Prostate gland (tissue), 2 donors: ENCODE data around the gene HBA1. TPM values are rescaled to one million over a fixed set of nuclear protein-coding genes. Genes with fewer than 3 reads are reported as not detected.
"Not testable (repeated sequence)": the region's sequence is repeated elsewhere in the genome, so short reads cannot be mapped to it uniquely, and the experiment has no call there.

ENCODE experiments used
- DNase-seq: peaks from one replicate; pipeline ENCODE4 v3.0.0-alpha.2; 2019; ENCODE audit warnings: low spot score
- H3K27ac ChIP-seq, 2 donors: fragments of 200-600 bp; sonication (generic); 2 replicates each; pipeline ENCODE4 v1.5.1; 2017 to 2019
- H3K27me3 ChIP-seq: fragments of 200-600 bp; sonication (generic); replicated peaks from 2 replicates; pipeline ENCODE4 v1.5.1; 2019; ENCODE audit not compliant: insufficient read depth
- H3K36me3 ChIP-seq, 2 donors: fragments of 200-600 bp; sonication (generic); 1 replicate in 1 of 2; 2 replicates in 1 of 2; pipeline versions ENCODE4 v1.5.1 to v1.8.1; 2017 to 2019
- H3K4me1 ChIP-seq: fragments of 200-600 bp; sonication (generic); replicated peaks from 2 replicates; pipeline ENCODE4 v1.5.1; 2019
- H3K4me3 ChIP-seq, 2 donors: fragments of 200-600 bp; sonication (generic); 2 replicates each; pipeline ENCODE4 v1.5.1; 2017 to 2019
- H3K9me3 ChIP-seq: fragments of 200-600 bp; sonication (generic); 2 replicates; pipeline ENCODE4 v1.5.1; 2017
- POLR2A ChIP-seq: fragments of 450-650 bp; IDR thresholded peaks from one replicate; pipeline ENCODE4 v1.6.1; 2016; ENCODE audit warnings: antibody characterized with exemption, mild to moderate bottlenecking
- POLR2AphosphoS5 ChIP-seq: sonication (generic); formaldehyde crosslinking; IDR thresholded peaks from one replicate; pipeline ENCODE4 v1.6.1; 2017; ENCODE audit warnings: antibody characterized with exemption
- WGBS: methylation state at CpG from one replicate; pipeline ENCODE4 v1.1.5; 2018; 5-methylcytosine and 5-hydroxymethylcytosine counted together
- intact Hi-C: fragments of 100-400 bp; cut with DNase I; formaldehyde crosslinking; loops from one replicate; pipeline ENCODE4 v1.14.2; 2022
- total RNA-seq, 2 donors: library from RNA; depleted of rRNA; stranded (reverse); fragments of >200 nt; gene quantifications; one replicate each; pipeline ENCODE4 v1.1.0, GENCODE V29; 2016
- TF ChIP-seq, protein P1 (sequence below), 4 experiments: fragments of 200-600 bp in 2 of 4; fragments of 450-650 bp in 2 of 4; sonication (generic) in 2 of 4; IDR thresholded peaks; 1 replicate in 3 of 4; 2 replicates in 1 of 4; pipeline ENCODE4 v1.5.1; 2016 to 2019; ENCODE audit warnings: antibody characterized with exemption in 4 of 4, mild to moderate bottlenecking in 2 of 4, moderate library complexity in 2 of 4

The HBA1 gene
- total RNA-seq, 2 donors from 2014 or later: 43.4 TPM; not detected in 1

DNA sequence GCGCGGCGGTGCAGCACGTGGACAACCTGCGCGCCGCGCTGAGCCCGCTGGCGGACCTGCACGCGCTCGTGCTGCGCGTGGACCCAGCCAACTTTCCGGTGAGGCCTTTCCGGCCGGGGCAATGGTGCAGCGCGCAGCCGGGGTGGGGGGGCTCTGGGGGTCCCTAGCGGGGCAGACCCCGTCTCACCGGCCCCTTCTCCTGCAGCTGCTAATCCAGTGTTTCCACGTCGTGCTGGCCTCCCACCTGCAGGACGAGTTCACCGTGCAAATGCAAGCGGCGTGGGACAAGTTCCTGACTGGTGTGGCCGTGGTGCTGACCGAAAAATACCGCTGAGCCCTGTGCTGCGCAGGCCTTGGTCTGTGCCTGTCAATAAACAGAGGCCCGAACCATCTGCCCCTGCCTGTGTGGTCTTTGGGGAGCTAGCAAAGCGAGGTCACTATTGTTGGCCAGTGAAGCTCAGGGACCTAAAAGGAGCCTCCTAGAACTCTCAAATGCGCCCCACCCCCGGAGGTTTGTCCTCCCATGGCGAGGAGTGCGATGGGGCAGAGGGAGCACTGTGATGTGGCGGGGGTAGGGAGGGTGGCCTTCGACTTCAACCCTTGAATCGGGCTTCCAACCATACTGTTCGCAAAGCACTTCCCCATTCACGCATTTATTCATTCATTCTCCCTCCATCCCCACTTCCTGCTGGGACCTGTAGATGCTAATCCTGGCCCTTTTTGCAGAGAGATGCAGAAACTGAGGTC, 9.9 kb upstream of the HBA1 start:
- H3K27me3 ChIP-seq: peaks cover 28% of the 10 kb centered on the region
- H3K4me3 ChIP-seq: no peak overlapping the region
- H3K36me3 ChIP-seq: no peaks in the 10 kb centered on the region
- intact Hi-C loops: no loop called here
- peaks cover 13% of the 10 kb centered on the region for H3K4me1 ChIP-seq
- no peaks in the 10 kb centered on the region for H3K9me3 ChIP-seq
- WGBS: 5% methylated on average over 21 of the region's 45 CpGs
- no peak for DNase-seq
- H3K27ac ChIP-seq: no peak overlapping the region
- TF ChIP-seq, protein P1, sequence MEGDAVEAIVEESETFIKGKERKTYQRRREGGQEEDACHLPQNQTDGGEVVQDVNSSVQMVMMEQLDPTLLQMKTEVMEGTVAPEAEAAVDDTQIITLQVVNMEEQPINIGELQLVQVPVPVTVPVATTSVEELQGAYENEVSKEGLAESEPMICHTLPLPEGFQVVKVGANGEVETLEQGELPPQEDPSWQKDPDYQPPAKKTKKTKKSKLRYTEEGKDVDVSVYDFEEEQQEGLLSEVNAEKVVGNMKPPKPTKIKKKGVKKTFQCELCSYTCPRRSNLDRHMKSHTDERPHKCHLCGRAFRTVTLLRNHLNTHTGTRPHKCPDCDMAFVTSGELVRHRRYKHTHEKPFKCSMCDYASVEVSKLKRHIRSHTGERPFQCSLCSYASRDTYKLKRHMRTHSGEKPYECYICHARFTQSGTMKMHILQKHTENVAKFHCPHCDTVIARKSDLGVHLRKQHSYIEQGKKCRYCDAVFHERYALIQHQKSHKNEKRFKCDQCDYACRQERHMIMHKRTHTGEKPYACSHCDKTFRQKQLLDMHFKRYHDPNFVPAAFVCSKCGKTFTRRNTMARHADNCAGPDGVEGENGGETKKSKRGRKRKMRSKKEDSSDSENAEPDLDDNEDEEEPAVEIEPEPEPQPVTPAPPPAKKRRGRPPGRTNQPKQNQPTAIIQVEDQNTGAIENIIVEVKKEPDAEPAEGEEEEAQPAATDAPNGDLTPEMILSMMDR (IDR thresholded peaks at IDR 0.05): no peak
- TF ChIP-seq POLR2AphosphoS5 (no peak), POLR2A (no peak)

DNA sequence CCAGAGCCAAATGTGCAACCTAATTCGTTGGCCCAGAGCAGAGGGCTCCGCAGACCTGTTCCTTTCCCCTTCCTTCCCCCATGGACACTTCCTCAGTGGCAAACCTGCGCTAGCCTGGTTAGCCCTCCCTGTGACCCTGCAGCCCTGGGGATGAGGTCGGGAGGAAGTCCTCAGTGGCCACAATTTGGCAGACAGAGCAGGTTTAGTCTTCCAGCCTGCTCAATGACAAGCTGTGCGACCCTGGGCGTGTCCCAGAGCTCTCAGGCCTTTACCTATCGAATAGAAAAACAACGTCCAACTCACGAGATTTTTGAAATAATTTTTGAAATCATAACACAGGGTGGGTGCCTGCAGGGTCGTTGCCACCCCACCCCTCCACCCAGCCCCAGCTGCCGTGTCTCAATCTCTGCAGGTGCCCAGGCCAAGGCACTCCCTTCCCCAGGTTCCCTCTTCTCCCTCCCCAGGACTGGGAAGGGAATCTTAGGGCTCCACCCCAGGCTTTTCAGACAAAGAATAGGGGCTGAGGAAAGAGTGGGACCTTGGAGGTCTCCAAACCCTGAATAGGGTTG, 9.3 kb upstream of the HBA1 start:
- WGBS: 9% methylated on average over 11 of the region's 11 CpGs
- H3K27ac ChIP-seq: no peak overlapping the region
- DNase-seq: no peak
- H3K27me3 ChIP-seq: peaks cover 30% of the 10 kb centered on the region
- no peaks in the 10 kb centered on the region for H3K36me3 ChIP-seq
- no peak overlapping the region for H3K4me3 ChIP-seq
- no peak for TF ChIP-seq POLR2A
- TF ChIP-seq, protein P1 (IDR thresholded peaks at IDR 0.05): no peak
- TF ChIP-seq POLR2AphosphoS5: no peak
- H3K4me1 ChIP-seq: peaks cover 13% of the 10 kb centered on the region
- H3K9me3 ChIP-seq: no peaks in the 10 kb centered on the region
- intact Hi-C loops: no loop called here

DNA sequence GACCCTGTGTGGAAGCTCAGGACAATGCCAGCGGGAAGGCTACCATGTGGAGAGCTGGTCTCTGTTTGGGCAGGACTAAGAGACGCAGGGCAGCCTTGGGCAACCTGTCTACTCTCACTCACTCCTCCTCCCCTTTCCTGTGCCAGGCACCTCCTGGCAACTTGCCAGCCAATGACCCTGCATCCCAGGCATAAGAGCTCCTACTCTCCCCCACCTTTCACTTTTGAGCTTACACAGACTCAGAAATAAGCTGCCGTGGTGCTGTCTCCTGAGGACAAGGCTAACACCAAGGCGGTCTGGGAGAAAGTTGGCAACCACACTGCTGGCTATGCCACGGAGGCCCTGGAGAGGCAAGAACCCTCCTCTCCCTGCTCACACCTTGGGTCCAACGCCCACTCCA, 8.1 kb upstream of the HBA1 start:
- intact Hi-C loops: no loop called here

DNA sequence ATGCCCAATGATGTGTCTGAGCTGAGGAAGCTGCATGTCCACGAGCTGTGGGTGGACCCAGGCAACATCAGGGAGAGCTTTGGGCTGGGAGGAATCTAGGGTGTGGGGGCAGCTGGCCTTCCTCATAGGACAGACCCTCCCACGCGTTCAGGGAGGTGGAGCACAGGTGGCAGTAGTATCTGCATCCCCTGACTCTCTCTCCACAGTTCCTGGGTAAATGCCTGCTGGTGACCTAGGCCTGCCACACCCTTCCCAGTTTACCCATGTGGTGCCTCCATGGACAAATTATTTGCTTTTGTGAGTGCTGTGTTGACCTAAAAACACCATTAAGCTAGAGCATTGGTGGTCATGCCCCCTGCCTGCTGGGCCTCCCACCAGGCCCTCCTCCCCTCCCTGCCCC, 7.5 kb upstream of the HBA1 start:
- H3K27ac ChIP-seq: no peak overlapping the region
- DNase-seq: no peak
- TF ChIP-seq POLR2AphosphoS5 (no peak), POLR2A (no peak)
- TF ChIP-seq, protein P1 (IDR thresholded peaks at IDR 0.05): no peak
- 29% methylated on average over 3 of the region's 3 CpGs for WGBS
- H3K36me3 ChIP-seq: no peaks in the 10 kb centered on the region
- H3K4me3 ChIP-seq: no peak overlapping the region
- peaks cover 13% of the 10 kb centered on the region for H3K4me1 ChIP-seq
- intact Hi-C loops: no loop called here
- peaks cover 30% of the 10 kb centered on the region for H3K27me3 ChIP-seq
- no peaks in the 10 kb centered on the region for H3K9me3 ChIP-seq

More for the DNA sequence above, 8.1 kb upstream of the HBA1 start:
- no peaks in the 10 kb centered on the region for H3K9me3 ChIP-seq
- WGBS: 60% methylated on average over 6 of the region's 6 CpGs
- peaks cover 30% of the 10 kb centered on the region for H3K27me3 ChIP-seq
- no peak overlapping the region for H3K27ac ChIP-seq
- DNase-seq: no peak
- H3K4me3 ChIP-seq: no peak overlapping the region
- H3K4me1 ChIP-seq: peaks cover 13% of the 10 kb centered on the region
- no peak for TF ChIP-seq POLR2AphosphoS5
- TF ChIP-seq, protein P1 (IDR thresholded peaks at IDR 0.05): no peak
- no peak for TF ChIP-seq POLR2A
- H3K36me3 ChIP-seq: no peaks in the 10 kb centered on the region

DNA sequence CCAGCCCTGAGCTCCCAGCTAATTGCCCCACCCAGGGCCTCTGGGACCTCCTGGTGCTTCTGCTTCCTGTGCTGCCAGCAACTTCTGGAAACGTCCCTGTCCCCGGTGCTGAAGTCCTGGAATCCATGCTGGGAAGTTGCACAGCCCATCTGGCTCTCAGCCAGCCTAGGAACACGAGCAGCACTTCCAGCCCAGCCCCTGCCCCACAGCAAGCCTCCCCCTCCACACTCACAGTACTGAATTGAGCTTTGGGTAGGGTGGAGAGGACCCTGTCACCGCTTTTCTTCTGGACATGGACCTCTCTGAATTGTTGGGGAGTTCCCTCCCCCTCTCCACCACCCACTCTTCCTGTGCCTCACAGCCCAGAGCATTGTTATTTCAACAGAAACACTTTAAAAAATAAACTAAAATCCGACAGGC, 6.4 kb upstream of the HBA1 start:
- Histone ChIP-seq H3K27me3 (peaks cover 34% of the 10 kb centered on the region), H3K4me1 (peaks cover 13% of the 10 kb centered on the region)
- intact Hi-C loops, DNase-seq, H3K36me3 ChIP-seq, H3K4me3 ChIP-seq, H3K27ac ChIP-seq, H3K9me3 ChIP-seq: not testable (repeated sequence)
- 2% methylated on average over 5 of the region's 5 CpGs for WGBS
